HG02970 (cell line): ENCODE measurements around the gene SNHG17.
A peak's percentile ranks its signal among the peaks of the same experiment; 100 is the strongest.
"Not testable (repeated sequence)": the region's sequence is repeated elsewhere in the genome, so short reads cannot be mapped to it uniquely, and the experiment has no call there.

Experiments
- ATAC-seq: cut with Tn5 transposase; IDR thresholded peaks from one replicate; pipeline ENCODE4 v1.9.1; 2021; ENCODE audit warnings: mild to moderate bottlenecking, moderate library complexity, moderate number of reproducible peaks; ENCODE audit not compliant: unreplicated experiment, low FRiP score

SNHG17 gene

DNA sequence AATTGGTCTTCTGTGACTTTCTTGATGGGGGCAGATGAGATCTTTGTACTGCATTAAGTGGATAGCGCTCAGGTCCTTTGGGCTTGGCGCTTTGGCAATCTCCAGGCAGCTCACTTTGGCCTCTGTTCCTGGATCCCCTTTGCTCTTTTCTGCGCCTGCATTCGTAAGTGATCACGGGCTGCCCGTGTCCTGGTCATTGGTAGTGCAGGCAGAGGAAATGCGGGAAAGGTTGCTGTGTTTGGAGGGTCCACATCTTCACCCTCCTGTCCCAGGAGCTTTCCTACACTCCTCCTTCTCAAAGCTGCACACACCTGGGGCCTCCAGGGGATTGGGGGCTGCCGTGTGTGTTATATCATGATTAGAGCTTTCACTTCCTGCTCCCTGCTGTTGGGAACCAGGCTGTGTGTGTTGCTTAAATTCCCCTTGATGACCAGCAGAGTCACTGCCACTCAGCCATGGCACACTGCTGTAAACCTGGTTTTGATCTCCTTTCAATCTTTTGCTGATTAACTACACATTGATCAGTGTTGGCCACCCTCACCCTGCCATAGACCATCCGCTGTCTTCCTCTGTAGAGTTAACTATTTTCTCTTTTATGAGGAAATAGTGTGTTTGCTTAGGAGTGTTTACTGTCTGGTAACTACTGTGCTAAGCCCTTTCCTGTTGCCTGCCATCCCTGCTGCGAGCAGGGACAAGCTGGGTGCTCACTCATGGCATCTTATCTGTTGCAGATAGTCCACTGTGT, 13.0 kb upstream of the SNHG17 start:
- ATAC-seq: no peak

DNA sequence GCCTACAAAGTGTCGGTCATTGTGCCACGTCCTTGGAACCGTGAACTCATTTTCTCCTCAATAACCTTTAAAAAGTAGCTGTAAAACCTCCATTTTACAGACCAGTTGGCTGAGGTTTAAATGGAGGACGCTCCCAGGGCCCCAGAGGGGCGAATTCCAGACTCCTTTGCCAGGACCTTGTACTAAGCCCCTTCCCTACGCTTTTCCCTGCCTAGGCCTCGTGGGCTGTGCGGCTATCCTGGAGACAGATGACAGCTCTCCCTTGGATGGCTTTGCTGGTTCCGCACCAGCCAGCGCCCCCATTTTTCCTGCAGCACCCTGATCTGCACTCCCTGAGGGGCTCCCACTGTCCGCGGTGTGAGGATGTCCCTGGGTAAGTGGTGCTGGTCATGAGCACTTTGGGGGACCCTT, 12.1 kb upstream of the SNHG17 start:
- ATAC-seq: no peak

DNA sequence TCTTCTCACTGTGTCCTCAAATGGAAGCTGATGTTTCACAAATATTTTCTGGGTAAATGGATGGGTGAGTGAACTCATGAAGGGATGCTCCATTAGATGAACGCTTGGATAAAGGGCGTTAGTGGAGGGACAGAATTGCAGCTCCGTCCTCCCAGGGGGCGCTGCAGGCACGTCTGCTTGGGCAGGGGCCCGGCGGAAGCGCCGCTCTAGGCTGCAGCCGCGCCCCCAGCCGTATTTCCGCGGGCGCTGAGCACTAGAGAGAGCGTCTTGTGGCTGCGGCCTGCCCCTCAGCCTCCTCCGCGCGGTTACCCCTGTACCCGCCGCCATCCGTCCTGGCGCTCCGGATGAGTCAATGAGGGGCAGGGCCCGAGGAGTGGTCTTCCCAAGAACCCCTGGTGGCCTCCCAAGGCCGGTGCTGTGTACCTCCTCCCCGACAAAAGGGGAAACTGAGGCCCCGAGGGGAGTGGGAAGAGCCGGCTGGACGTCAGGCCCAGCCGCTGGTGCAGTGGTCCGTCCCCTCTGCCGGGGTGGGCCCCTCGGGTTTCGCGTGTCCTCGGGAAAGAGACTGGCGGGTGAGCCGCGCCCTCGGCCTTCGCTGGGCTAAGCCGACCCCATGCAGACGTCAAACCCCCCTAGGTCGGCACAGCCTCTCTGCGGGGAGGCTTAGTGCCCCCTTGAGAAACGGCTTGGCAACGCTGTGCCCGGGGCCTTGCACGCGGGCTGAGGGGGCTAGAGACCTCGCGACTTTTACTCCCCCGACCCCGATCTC, 11.5 kb upstream of the SNHG17 start:
- ATAC-seq: peak; percentile 84

DNA sequence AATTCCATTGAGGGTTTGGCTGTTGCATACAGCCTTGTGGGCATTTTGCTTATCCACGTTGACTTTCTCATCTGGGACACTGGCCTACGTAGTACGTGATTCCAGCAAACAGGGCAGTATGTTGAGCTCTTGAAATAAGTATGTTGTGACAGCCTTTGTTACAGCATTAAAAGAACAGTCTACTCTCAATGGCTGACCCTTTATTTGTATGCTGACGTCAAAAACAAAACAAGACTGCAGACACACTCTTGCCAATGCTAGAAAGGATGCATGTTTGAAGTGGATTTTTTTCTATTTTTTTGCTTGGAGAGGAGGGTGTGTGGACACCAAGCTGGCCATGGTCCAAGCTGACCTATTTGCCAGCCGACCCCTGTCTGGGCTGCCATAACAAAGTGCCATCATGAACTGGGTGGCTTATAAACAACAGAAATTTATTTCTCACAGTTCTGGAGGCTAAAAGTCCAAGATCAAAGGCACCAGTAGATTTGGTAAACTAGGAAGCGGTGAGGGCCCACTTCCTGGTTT, 10.8 kb upstream of the SNHG17 start:
- ATAC-seq: no peak

DNA sequence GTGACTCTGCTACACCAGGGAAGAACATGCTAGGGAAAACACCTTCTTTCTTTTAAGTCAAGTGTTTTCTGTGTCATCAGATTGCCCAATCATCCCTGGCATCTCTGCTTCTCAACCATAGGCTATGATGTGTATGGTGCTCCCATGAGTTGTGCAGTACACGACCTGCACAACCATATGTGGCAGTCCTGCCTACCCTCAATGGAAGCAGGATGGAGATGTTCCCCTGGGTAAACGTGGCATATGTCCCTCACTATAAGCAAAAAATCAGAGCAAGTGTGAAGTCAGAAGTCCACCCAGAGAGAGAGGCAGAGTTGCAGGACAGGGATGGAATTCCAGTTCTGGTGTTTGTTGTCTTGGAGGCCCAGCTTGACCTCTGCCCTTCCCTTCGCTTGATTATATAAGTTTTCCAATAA, 10.3 kb upstream of the SNHG17 start:
- no peak for ATAC-seq

DNA sequence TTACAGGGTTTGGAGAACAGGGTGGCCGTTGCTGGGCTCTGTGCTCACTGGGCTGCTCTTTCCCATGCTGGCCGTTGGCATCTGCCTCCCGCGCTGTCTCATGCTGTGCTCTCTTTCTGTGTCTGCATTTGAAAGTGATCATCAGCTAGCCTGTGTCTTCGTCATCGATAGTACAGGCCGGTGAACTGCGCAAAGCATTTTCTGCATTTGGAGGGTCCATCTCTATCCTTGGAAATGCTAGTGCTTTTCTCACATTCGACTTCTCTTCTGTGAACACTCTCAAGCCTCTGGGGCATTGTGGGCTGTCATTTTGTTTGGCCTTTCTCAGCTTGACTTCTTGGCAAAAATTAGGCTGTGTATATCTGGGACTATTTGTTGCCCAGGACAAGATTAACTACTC, 6.8 kb upstream of the SNHG17 start:
- ATAC-seq: no peak

DNA sequence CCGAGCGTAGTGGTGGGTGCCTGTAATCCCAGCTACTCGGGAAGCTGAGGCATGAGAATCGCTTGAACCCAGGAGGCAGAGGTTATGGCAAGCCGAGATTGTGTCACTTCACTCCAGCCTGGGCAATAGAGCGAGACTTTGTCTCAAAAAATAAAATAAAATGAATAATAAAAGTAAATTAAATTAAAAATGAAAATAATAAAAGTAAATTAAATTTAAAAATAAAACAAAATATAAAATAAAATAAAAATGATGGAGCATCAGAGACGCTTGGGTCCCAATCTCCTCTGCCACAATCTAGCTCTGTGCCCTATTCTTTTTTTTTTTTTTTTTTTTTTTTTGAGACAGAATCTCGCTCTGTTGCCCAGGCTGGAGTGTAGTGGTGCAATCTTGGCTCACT, 6.0 kb upstream of the SNHG17 start:
- ATAC-seq: not testable (repeated sequence)

DNA sequence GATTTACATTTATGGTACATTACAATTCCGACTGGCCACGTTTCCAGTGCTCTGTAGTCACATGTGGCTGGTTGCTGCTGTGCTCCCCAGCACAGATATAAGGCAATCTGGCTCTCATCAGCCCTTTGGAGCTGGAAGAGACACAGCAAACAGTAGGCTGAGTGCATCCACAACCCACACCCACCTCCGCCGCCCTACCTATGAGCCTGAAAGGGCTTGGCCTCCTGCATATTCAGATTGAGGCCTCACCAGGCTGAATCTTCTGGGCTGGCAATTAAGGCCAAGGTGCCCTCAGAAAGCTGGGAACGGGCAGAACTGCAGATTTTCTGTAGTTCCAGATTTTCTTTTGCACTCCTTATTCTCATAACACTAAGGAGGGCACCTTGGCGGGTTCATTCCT, 2.7 kb upstream of the SNHG17 start:
- no peak for ATAC-seq

DNA sequence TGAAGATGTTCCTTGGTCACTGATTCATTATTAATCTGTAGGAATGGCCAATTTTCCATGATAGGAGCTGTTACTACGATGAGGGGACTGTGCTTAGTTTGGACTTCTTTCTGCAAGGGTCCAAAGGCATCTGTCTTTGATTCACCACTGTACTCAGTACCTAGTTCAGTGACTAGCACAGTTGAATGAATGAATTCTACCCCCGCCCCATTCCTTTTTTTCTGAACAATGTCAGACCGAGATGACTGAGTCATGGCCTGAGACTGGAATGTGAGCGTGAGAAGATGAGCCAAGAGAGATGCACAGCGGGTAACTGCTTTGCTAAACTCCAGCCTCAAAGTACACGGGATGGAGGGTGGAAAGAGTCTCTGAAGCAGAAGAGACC, 419 bp upstream of the SNHG17 start:
- no peak for ATAC-seq

DNA sequence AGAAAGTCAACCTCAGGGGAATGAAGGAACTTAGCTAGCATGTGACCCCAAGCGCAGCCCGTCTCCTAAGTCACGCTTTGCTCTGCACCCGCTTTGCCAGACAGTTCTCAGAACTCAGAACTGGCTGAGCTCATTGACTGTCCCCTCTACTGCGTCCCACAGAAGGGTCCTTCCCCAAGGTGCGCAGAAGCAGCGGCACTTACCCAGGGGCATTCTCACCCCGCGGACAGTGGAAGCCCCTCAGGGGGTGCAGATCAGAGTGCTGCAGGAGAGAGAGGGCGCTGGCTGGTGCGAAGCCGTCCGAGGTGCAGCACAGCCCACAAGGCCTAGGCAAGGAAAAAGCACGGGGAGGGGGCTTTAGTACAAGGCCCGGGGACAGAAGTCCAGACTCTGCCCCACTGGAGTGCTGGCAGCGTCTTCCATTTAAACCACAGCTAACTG, 807 bp downstream of the SNHG17 start:
- ATAC-seq: no peak

DNA sequence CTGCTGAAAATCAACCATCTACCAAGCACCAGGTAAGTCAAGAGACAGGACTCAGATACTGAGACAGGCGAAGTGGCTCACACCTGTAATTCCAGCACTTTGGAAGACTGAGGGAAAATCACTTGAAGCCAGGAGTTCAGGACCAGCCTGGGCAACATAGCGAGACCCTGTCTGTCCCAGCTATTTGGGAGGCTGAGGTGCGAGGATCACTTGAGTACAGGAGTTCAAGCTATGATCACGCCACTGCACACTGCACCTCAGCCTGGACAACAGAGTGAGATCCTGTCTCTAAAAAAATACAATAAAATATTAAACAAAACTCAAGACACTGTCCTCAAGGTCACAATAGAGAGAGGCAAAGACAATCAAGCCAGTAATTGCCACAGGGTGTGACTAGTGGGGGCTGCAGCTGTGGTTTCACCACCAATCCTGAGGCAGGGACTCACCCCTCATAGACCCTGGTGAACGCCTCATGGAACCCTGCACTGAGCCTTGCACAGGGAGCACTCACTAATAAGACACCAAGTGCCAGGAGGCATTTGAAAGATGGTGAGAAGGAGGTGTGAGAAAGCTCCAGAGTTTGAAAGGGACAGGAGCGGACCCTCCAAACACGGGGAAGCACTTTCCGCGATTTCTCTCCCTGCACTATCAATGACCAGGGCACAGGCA, 1.7 kb downstream of the SNHG17 start:
- no peak for ATAC-seq

DNA sequence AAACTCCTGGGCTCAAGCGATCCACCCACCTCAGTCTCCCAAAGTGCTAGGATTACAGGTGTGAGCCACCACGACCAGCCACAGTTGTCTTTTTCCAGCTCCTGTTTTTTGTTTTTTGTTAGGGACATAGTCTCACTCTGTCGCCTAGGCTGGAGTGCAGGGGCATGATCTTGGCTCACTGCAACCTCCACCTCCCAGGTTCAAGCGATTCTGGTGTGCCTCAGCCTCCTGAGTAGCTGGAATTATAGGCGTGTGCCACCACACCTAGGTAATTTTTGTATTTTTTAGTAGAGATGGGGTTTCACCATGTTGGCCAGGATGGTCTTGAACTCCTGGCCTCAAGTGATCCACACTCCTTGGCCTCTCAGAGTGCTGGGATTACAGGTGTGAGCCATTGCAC, 2.3 kb downstream of the SNHG17 start:
- ATAC-seq: not testable (repeated sequence)

DNA sequence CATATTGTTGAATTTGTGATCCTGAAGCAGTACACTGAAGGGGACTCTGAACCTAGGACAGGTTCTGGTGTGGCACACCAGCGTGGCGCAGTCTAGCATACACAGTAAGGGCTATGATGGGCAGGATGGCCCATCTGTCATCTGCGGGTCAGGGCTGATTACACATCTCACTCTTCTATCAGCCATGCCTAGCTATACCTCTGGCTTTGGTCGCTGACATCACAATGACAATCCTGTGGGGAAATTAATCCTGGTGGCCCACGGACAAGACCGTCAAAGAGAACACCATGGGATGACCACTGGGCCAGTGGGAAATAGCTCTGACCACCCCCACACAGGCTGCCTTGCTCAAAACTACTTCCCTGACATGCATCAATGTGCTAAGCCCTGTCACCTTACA, 2.8 kb downstream of the SNHG17 start:
- ATAC-seq: no peak

DNA sequence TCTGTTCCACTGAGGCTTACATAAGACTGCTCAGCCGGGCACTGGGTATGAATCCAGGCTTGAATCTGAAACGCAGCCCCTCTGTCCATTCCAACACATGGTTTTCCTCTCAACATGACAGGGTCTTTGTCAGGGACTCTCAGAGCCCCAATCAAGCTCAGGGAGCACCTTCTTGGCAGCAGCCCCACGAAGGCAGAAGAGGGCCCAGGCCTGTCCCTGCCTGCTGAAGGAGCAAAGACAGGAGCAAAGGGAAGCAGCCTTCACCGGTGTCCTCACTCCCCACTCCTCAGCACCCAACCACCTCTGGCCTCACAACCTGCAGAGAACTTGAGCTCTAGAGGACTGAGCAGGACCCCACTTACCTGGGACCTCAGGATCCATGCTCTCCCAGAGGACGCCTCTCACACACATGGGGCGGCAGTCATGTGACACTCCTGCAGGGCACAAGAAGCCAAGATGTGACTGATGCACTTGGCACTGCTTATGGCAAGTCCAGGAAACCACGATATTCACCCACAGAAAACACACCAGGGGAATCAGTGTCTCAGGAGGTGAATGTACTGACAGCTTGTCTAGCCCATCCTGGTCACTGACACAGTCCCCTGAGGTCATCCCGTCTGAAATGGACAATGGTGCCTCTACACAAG, 4.3 kb downstream of the SNHG17 start:
- no peak for ATAC-seq

DNA sequence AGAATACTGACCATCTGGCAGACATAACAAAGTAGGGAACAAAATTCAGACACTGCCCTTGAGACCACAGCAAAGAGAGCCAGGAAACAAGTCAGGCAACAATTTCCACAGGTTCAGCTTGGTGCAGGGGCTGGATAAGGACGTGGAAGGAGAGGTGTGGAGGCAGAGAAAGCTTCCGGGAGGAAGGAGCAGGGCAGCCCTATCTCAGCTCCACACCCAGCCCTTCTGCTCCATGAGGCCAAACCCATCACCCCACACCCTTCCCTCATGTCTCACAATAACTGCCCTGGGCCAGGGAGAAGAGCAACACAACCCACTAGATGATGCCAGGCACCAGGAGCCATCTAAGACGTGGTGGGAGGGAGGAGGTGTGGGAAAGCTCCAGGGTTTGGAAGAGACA, 5.8 kb downstream of the SNHG17 start:
- ATAC-seq: no peak

DNA sequence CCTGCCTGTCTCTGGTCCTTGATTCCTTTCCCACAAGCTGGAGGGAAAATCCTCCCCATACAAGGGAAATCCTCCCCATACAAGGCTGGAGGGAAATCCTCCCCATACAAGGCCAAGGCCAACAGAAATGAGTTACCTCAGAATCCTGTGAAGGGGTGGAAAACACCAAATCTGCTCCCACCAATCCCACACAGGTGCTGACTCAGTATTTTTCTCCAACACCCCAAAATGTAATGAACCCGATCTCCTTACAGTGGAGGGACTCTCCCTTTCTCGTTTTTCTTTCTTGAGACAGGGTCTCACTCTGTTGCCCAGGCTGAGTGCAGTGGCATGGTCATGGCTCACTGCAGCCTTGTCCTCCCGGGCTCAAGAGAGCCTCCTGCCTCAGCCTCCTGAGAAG, 6.3 kb downstream of the SNHG17 start:
- ATAC-seq: no peak

DNA sequence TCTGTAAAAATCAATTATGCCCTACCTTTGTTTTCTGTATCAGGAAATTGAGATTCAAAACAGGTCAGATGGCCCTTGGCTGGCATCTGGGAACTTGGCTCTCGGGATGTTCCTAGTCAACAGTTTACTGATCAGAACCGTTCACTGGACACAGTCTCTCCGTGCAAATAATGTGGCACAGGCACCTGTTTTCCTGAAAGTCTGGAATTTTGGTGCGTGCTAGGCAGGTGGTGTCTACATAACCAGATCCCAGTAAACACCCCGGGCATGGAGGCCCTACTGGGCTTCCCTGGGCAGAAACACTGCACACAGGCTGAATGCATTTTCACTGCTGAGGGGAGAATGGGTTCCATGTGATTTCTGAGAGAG, 7.5 kb downstream of the SNHG17 start:
- ATAC-seq: no peak

DNA sequence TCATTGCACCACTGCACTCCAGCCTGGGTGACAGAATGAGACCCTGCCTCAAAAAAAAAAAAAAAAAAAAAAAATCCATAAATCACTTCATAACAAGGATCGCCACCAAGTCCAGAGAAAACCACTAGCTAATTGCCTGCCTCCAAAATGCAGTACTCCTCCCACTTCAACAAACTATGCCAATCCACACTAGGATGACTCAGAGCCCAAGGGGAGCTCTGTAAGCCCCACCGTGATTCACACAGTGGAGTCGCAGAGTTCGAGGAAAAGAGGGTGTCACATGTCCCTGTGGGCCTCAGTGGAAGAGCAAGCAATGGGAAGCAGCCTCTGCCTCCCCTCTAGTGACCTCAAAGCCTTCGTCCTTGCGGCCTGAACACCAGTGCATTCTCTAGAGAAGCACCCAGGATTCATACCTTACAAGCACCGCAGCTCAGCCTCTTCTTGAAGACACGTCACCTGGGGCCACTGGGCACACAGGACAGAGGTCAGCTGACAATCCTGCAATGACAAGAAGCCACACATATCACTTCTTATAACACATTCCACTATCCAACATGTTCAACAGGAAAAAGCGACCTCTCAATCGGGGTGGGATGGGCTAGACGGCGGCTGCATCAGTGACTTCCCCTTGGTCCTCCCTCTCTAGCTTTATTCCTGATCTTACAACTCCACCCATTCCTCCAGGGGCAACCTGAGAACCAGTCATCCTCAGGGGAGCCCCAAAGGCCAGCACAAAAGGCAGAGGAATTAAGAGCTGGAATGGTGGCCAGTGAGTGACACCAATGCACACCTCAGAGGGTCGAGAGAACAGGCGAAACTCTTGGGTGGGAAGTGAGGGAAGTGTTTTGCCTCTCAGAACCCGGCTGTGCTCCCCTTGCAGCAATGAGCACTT, 8.9 kb downstream of the SNHG17 start:
- ATAC-seq: no peak

DNA sequence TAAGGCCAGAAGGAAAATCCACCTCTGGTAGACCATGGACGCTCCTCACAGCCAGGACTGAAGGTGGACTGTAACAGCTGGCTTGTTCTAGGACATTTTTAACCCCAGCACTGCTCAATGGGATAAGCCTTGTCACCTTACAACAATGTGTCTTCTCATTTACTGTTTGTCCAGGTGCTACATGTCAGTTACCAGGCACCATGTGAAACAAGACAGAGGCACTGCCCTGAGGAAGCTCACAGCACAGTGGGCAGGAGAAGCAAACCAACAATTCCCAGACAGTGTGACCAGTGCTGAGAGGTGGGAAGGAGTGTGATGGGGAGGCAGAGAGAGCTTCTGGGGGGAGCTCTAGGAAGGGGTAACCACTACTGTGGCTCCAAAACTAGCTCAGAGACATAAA, 10.7 kb downstream of the SNHG17 start:
- no peak for ATAC-seq

DNA sequence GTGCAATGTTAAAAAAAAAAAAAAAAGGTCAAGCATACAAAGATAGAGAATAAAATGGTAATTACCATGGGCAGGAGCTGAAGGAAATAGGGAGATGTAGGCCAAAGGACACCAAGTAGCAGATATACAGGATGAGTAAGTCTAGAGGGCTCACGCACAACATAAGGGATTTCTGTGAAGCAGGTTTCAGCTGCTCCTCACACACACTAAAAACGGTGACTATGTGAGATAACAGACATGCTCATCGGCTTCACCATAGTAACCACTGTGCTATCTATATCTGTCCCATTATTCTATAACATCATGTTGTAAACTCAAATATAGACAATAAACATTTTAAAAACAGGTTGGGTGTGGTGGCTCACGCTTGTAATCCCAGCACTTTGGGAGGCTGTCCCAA, 11.6 kb downstream of the SNHG17 start:
- no peak for ATAC-seq
